ENCODE data around the gene RPL13.

GRCh38 chr16:89607453-89607852, 47.0 kb downstream of the RPL13 start:
- TF ChIP-seq TAF1 (IDR thresholded peaks at IDR 0.05; ENCODE audit: control insufficient read depth, extremely low read depth, insufficient read depth, low read length, severe bottlenecking), result no peak
- TF ChIP-seq FOXK2 (conservative IDR thresholded peaks at IDR 0.05 in 1 of 2, IDR thresholded peaks at IDR 0.05 in 1 of 2; ENCODE audit: low read depth in 2 of 2), result no peak
- no peak for TF ChIP-seq ATF3 (IDR thresholded peaks at IDR 0.05)
- TF ChIP-seq ATF3 (CRISPR knock-in tag; conservative IDR thresholded peaks at IDR 0.05), result no peak
- no peak for TF ChIP-seq CUX1 (CRISPR knock-in tag; IDR thresholded peaks at IDR 0.05)
- TF ChIP-seq SMAD4 (CRISPR knock-in tag; conservative IDR thresholded peaks at IDR 0.05), result no peak
- TF ChIP-seq SMC3 (conservative IDR thresholded peaks at IDR 0.05; ENCODE audit: insufficient read depth, low read depth, low read length), result no peak
- no peak for TF ChIP-seq DPF2 (IDR thresholded peaks at IDR 0.05)
- TF ChIP-seq, protein P1, sequence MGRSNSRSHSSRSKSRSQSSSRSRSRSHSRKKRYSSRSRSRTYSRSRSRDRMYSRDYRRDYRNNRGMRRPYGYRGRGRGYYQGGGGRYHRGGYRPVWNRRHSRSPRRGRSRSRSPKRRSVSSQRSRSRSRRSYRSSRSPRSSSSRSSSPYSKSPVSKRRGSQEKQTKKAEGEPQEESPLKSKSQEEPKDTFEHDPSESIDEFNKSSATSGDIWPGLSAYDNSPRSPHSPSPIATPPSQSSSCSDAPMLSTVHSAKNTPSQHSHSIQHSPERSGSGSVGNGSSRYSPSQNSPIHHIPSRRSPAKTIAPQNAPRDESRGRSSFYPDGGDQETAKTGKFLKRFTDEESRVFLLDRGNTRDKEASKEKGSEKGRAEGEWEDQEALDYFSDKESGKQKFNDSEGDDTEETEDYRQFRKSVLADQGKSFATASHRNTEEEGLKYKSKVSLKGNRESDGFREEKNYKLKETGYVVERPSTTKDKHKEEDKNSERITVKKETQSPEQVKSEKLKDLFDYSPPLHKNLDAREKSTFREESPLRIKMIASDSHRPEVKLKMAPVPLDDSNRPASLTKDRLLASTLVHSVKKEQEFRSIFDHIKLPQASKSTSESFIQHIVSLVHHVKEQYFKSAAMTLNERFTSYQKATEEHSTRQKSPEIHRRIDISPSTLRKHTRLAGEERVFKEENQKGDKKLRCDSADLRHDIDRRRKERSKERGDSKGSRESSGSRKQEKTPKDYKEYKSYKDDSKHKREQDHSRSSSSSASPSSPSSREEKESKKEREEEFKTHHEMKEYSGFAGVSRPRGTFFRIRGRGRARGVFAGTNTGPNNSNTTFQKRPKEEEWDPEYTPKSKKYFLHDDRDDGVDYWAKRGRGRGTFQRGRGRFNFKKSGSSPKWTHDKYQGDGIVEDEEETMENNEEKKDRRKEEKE (IDR thresholded peaks at IDR 0.05; ENCODE audit: borderline replicate concordance in 1 of 2, control insufficient read depth in 1 of 2, low read depth in 2 of 2, low read length in 1 of 2), result no peak
